Left ventricle myocardium inferior (tissue), 1 donor: ENCODE data around the gene GPRC5A. TPM values are rescaled to one million over a fixed set of nuclear protein-coding genes. Genes with fewer than 3 reads are reported as not detected.

Experiments used
- DNase-seq: peaks from one replicate; pipeline ENCODE4 v3.0.0-alpha.2; 2020
- H3K27ac ChIP-seq: fragments of 200-600 bp; replicated peaks from 2 replicates; pipeline ENCODE4 v1.8.0; 2021
- H3K27me3 ChIP-seq: fragments of 200-600 bp; 2 replicates; pipeline ENCODE4 v1.8.0; 2021; ENCODE audit warnings: low read depth
- H3K36me3 ChIP-seq: fragments of 200-600 bp; 2 replicates; pipeline ENCODE4 v1.8.0; 2021
- H3K4me1 ChIP-seq: fragments of 200-600 bp; 2 replicates; pipeline ENCODE4 v1.8.0; 2021
- H3K4me3 ChIP-seq: fragments of 200-600 bp; 2 replicates; pipeline ENCODE4 v1.8.0; 2021; ENCODE audit warnings: mild to moderate bottlenecking, moderate library complexity
- H3K9me3 ChIP-seq: fragments of 200-600 bp; replicated peaks from 2 replicates; pipeline ENCODE4 v1.8.0; 2021
- intact Hi-C: fragments of 100-400 bp; cut with micrococcal nuclease; formaldehyde crosslinking; loops from one replicate; pipeline ENCODE4 v1.11.0; 2022
- total RNA-seq: library from RNA; stranded (reverse); fragmentation: NEBNext Ultra II Directional; extraction: Animal tissue kit (Norgen Biotek cat#: 25700); gene quantifications from one replicate; pipeline ENCODE4 v1.2.1, GENCODE V29; 2021
- TF ChIP-seq, protein P1 (sequence below): fragments of 200-600 bp; IDR thresholded peaks from 2 replicates; pipeline ENCODE4 v1.8.0; 2021; ENCODE audit warnings: antibody characterized with exemption, mild to moderate bottlenecking, borderline replicate concordance
- donor health status: DM: no; HTN: yes; CAD: no; lungs with severe emphysema.

The GPRC5A gene
- total RNA-seq, 1 donor from 2014 or later = 0.77 TPM

DNA sequence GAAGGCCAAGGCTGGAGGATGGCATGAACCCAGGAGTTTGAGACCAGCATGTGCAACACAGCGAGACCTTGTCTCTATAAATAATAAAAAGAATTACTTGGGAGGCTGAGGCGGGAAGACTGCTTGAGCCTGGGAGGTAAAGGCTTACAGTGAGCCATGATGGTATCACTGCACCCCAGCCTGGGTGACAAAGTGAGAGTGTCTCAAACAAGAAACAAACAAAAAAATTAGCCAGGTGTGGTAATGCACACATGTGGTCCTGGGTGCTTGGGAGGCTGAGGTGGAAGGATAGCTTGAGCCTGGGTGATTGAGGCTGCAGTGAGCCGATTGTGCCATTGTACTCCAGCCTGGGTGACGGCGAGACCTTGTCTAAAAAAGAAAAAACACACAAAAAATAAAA, 1.7 kb upstream of the GPRC5A start:
- TF ChIP-seq, protein P1, sequence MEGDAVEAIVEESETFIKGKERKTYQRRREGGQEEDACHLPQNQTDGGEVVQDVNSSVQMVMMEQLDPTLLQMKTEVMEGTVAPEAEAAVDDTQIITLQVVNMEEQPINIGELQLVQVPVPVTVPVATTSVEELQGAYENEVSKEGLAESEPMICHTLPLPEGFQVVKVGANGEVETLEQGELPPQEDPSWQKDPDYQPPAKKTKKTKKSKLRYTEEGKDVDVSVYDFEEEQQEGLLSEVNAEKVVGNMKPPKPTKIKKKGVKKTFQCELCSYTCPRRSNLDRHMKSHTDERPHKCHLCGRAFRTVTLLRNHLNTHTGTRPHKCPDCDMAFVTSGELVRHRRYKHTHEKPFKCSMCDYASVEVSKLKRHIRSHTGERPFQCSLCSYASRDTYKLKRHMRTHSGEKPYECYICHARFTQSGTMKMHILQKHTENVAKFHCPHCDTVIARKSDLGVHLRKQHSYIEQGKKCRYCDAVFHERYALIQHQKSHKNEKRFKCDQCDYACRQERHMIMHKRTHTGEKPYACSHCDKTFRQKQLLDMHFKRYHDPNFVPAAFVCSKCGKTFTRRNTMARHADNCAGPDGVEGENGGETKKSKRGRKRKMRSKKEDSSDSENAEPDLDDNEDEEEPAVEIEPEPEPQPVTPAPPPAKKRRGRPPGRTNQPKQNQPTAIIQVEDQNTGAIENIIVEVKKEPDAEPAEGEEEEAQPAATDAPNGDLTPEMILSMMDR = no peak
- H3K9me3 ChIP-seq = no peaks in the 10 kb centered on the region
- peaks cover 88% of the 10 kb centered on the region for H3K27me3 ChIP-seq
- DNase-seq = no peak
- H3K36me3 ChIP-seq = no peaks in the 10 kb centered on the region
- no peak overlapping the region for H3K27ac ChIP-seq
- intact Hi-C loops = no loop called here
- peaks cover 16% of the 10 kb centered on the region for H3K4me1 ChIP-seq
- no peak overlapping the region for H3K4me3 ChIP-seq

DNA sequence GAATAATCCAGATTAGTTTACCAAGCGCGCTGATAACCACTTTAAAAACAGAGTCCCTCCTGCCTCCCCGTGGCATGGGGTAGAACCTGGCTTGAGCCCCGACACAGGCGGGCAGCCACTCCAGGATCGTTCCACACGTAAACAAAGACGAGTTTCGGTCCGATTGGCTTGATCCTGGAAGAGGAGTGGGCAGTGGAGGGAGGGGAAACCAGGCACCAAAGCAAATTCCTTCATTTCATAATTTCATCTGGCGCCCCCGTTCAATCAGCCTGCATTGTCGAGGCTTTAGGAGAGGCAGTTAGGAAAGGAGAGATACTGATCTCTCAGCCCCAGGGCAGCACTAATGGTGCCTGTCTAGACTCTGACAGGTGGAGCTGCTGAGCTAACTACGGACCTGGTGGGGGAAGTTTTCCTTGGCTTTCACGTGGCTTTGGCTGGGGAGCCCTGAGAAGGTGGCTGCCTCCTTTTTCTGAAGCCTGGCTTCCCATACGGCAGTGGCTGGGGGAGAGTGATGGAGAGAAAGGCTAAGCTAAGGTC, 751 bp upstream of the GPRC5A start:
- H3K4me1 ChIP-seq = peaks cover 16% of the 10 kb centered on the region
- peak overlapping the region; percentile 67 for H3K4me3 ChIP-seq
- H3K36me3 ChIP-seq = no peaks in the 10 kb centered on the region
- intact Hi-C loops = no loop called here
- DNase-seq = no peak
- no peaks in the 10 kb centered on the region for H3K9me3 ChIP-seq
- TF ChIP-seq, protein P1 = no peak
- H3K27ac ChIP-seq = peak overlapping the region; percentile 47
- H3K27me3 ChIP-seq = peaks cover 93% of the 10 kb centered on the region

DNA sequence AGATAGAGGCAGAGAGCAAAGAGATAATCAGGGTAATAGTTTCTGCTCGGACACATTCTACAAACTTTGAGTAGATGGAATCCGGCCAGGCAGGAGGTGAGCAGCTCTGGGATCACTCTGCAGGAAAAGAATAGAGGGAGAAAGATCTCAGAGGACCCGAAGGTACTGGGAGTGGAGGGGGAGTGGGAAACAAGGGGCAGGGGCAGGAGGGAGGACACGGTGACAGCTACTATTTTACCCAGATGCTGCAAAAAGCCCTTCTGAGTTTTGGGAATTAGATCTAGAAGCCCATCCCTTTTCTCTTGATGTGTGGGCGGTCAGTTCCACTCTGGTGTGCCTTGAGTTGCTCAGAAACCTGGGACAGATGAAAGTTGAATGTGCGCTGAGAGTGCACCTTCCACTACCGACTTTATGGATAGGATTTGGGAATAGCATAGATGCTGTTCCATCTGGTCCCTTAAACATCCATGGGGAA, 556 bp downstream of the GPRC5A start:
- no peak for DNase-seq
- Histone ChIP-seq H3K36me3 (no peaks in the 10 kb centered on the region), H3K4me3 (peak overlapping the region; percentile 67), H3K27ac (peak overlapping the region; percentile 47), H3K9me3 (no peaks in the 10 kb centered on the region), H3K27me3 (peaks cover 80% of the 10 kb centered on the region), H3K4me1 (peaks cover 16% of the 10 kb centered on the region)
- intact Hi-C loops = no loop called here
- TF ChIP-seq, protein P1 = no peak

DNA sequence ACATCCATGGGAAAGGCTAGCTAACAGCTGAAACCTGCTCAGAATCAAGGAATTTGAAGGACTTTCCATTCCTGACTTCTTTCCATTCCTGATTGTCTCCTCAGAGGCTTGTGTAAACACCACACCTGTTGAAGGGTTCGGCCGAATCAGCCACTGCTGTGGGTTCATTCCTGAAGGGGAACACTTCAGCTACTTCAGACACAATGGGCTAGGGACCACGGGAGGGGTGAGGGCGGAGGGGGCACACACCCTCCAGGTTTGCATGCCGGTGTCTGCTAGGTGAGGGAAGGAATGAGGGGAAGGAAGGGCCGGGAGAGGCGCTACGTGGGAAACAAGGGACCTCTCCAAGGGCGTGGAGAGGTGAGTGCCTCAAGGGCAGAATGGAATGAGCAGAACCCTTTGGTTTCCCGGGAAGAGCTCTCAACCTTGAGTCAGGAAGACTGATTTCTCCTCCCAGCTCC, 1.3 kb downstream of the GPRC5A start:
- H3K4me3 ChIP-seq = peak overlapping the region; percentile 67
- intact Hi-C loops = no loop called here
- DNase-seq = no peak

DNA sequence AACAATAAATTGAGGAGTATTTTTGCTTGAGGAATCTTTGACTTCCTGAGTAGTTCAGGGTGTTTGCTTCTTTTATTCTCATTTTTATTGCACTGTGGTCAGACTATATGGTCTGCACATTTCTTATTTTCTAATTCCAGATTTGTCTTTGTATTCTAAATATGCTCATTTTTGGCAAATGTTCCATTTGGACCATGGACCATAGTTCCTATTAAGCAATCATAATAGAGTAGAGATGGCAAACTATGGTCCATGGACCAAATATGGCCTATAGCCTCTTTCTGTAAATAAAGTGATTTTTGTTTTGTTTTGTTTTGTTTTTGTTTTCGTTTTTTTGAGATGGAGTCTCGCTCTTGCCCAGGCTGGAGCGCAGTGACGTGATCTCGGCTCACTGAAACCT, 2.1 kb downstream of the GPRC5A start:
- peaks cover 72% of the 10 kb centered on the region for H3K27me3 ChIP-seq
- DNase-seq = no peak
- H3K36me3 ChIP-seq = no peaks in the 10 kb centered on the region
- intact Hi-C loops = no loop called here
- H3K4me1 ChIP-seq = peaks cover 16% of the 10 kb centered on the region
- H3K4me3 ChIP-seq = no peak overlapping the region
- no peaks in the 10 kb centered on the region for H3K9me3 ChIP-seq
- TF ChIP-seq, protein P1 = no peak
- no peak overlapping the region for H3K27ac ChIP-seq

More for the DNA sequence above, 1.3 kb downstream of the GPRC5A start:
- no peak overlapping the region for H3K27ac ChIP-seq
- TF ChIP-seq, protein P1 = no peak
- no peaks in the 10 kb centered on the region for H3K36me3 ChIP-seq
- H3K4me1 ChIP-seq = peaks cover 16% of the 10 kb centered on the region
- no peaks in the 10 kb centered on the region for H3K9me3 ChIP-seq
- H3K27me3 ChIP-seq = peaks cover 74% of the 10 kb centered on the region
